MM.1S (cell line): ENCODE results near the gene CCDC40.

ENCODE experiments used
- DNase-seq: peaks from one replicate; pipeline ENCODE4 v3.0.0-alpha.2; 2015
- H2AFZ ChIP-seq: fragments of 300-600 bp; sonication (generic); 2 replicates; pipeline ENCODE4 v1.6.0; 2016; ENCODE audit warnings: antibody characterized with exemption, low read length
- H3F3A ChIP-seq: fragments of 300-600 bp; sonication (generic); 2 replicates; pipeline ENCODE4 v1.6.1; 2016; ENCODE audit warnings: mild to moderate bottlenecking, antibody characterized with exemption, low read length, moderate library complexity, mixed read lengths; ENCODE audit not compliant: insufficient read depth
- H3K27ac ChIP-seq: fragments of 300-600 bp; sonication (generic); 2 replicates; pipeline ENCODE4 v1.5.1; 2016; ENCODE audit warnings: mild to moderate bottlenecking, low read length
- H3K27me3 ChIP-seq: fragments of 300-600 bp; sonication (generic); replicated peaks from 2 replicates; pipeline ENCODE4 v1.6.0; 2016; ENCODE audit warnings: low read length; ENCODE audit not compliant: insufficient read depth
- H3K36me3 ChIP-seq: fragments of 300-600 bp; sonication (generic); replicated peaks from 2 replicates; pipeline ENCODE4 v1.6.1; 2016; ENCODE audit warnings: mild to moderate bottlenecking, low read length, mixed read lengths; ENCODE audit not compliant: insufficient read depth
- H3K4me1 ChIP-seq: fragments of 300-600 bp; sonication (generic); 2 replicates; pipeline ENCODE4 v1.6.1; 2016; ENCODE audit warnings: low read length, mixed read lengths
- H3K4me2 ChIP-seq: fragments of 300-600 bp; sonication (generic); 2 replicates; pipeline ENCODE4 v1.6.0; 2016; ENCODE audit warnings: low read depth, low read length
- H3K4me3 ChIP-seq: fragments of 300-600 bp; sonication (generic); 2 replicates; pipeline ENCODE4 v1.5.1; 2016; ENCODE audit warnings: low read length, mixed read lengths
- H3K79me2 ChIP-seq: fragments of 300-600 bp; sonication (generic); 2 replicates; pipeline ENCODE4 v1.6.1; 2016; ENCODE audit warnings: mixed run types, low read length, mixed read lengths
- H3K9ac ChIP-seq: fragments of 300-600 bp; sonication (generic); 2 replicates; pipeline ENCODE4 v1.6.1; 2016; ENCODE audit warnings: low read length, mixed read lengths
- H3K9me2 ChIP-seq: fragments of 300-600 bp; sonication (generic); replicated peaks from 2 replicates; pipeline ENCODE4 v1.6.1; 2016; ENCODE audit warnings: mild to moderate bottlenecking, low read length, mixed read lengths; ENCODE audit not compliant: insufficient read depth
- H3K9me3 ChIP-seq: fragments of 300-600 bp; sonication (generic); replicated peaks from 2 replicates; pipeline ENCODE4 v1.6.1; 2016; ENCODE audit warnings: mild to moderate bottlenecking, low read length, mixed read lengths; ENCODE audit not compliant: insufficient read depth
- H4K20me1 ChIP-seq: fragments of 300-600 bp; sonication (generic); 2 replicates; pipeline ENCODE4 v1.6.1; 2016; ENCODE audit warnings: mild to moderate bottlenecking, low read length, moderate library complexity, mixed read lengths; ENCODE audit not compliant: insufficient read depth
- CTCF ChIP-seq: fragments of 300-600 bp; sonication (generic); IDR thresholded peaks from 2 replicates; pipeline ENCODE4 v1.5.1; 2016; ENCODE audit warnings: antibody characterized with exemption, low read length, mixed read lengths
- EZH2 ChIP-seq: fragments of 300-600 bp; sonication (generic); optimal IDR thresholded peaks from 2 replicates; pipeline ENCODE3; 2017; ENCODE audit warnings: low read depth, mild to moderate bottlenecking, antibody characterized with exemption, low read length, mixed read lengths
- EZH2phosphoT487 ChIP-seq: fragments of 300-600 bp; sonication (generic); IDR thresholded peaks from 2 replicates; pipeline ENCODE4 v1.6.1; 2018; ENCODE audit warnings: antibody characterized with exemption, low read length

The CCDC40 gene

GRCh38 chr17:80142929-80143328, 106.5 kb downstream of the CCDC40 start:
- H3K27me3 ChIP-seq = no peaks in the 10 kb centered on the region
- H3K79me2 ChIP-seq = peaks cover 67% of the 10 kb centered on the region
- H3K36me3 ChIP-seq = peaks cover 39% of the 10 kb centered on the region; the same call in 1 of the 2 replicates
- no peak overlapping the region for H3K4me3 ChIP-seq
- TF ChIP-seq CTCF (no peak), EZH2 (no peak), EZH2phosphoT487 (no peak)
- peaks cover 21% of the 10 kb centered on the region for H4K20me1 ChIP-seq
- H3K27ac ChIP-seq = no peak overlapping the region
- H2AFZ ChIP-seq = no peak overlapping the region
- no peaks in the 10 kb centered on the region for H3K9me2 ChIP-seq
- no peak overlapping the region for H3K4me2 ChIP-seq
- no peaks in the 10 kb centered on the region for H3K9me3 ChIP-seq
- no peak overlapping the region for H3K9ac ChIP-seq
- peaks cover 7% of the 10 kb centered on the region for H3K4me1 ChIP-seq
- no peak for DNase-seq
- no peaks in the 10 kb centered on the region for H3F3A ChIP-seq

- peaks cover 20% of the 10 kb centered on the region; the same call in 1 of the 2 replicates for H3K36me3 ChIP-seq
- H3K9ac ChIP-seq = peak overlapping the region; percentile 98
- peaks cover 21% of the 10 kb centered on the region for H4K20me1 ChIP-seq
- DNase-seq = peak; percentile 28
- H3K9me2 ChIP-seq = no peaks in the 10 kb centered on the region
- H3K79me2 ChIP-seq = peaks cover 64% of the 10 kb centered on the region
- no peaks in the 10 kb centered on the region for H3K27me3 ChIP-seq
- peaks cover 7% of the 10 kb centered on the region for H3K4me1 ChIP-seq
- H3K4me3 ChIP-seq = peak overlapping the region; percentile 99
- no peaks in the 10 kb centered on the region for H3K9me3 ChIP-seq
- H3F3A ChIP-seq = no peaks in the 10 kb centered on the region
- peak overlapping the region; percentile 61; the same call in 1 of the 2 replicates for H3K27ac ChIP-seq
- peak overlapping the region; percentile 89 for H3K4me2 ChIP-seq
- no peak overlapping the region for H2AFZ ChIP-seq
- TF ChIP-seq EZH2phosphoT487 = no peak
- TF ChIP-seq EZH2 = no peak
- TF ChIP-seq CTCF = no peak
Observed at GRCh38 chr17:80145076-80146075, 108.9 kb downstream of the CCDC40 start.

GRCh38 chr17:80146121-80147034, 109.9 kb downstream of the CCDC40 start:
- Histone ChIP-seq H3K4me2 (peak overlapping the region; percentile 89), H3K4me3 (peak overlapping the region; percentile 99), H3K9me2 (no peaks in the 10 kb centered on the region), H3K4me1 (peaks cover 7% of the 10 kb centered on the region), H3K36me3 (peaks cover 16% of the 10 kb centered on the region; the same call in 1 of the 2 replicates), H3K27ac (peak overlapping the region; percentile 61; the same call in 1 of the 2 replicates), H3F3A (no peaks in the 10 kb centered on the region), H3K27me3 (no peaks in the 10 kb centered on the region), H2AFZ (peak overlapping the region; percentile 63), H3K9me3 (no peaks in the 10 kb centered on the region), H3K9ac (peak overlapping the region; percentile 98), H3K79me2 (peaks cover 61% of the 10 kb centered on the region), H4K20me1 (peaks cover 21% of the 10 kb centered on the region)
- no peak for TF ChIP-seq CTCF
- no peak for TF ChIP-seq EZH2phosphoT487
- no peak for TF ChIP-seq EZH2
- peak; percentile 43 for DNase-seq
